GM10266 (cell line): ENCODE measurements around the gene ABCA13.

Experiments used
- DNase-seq: peaks from one replicate; pipeline ENCODE4 v3.0.0; 2012; ENCODE audit errors: extremely low spot score
- CTCF ChIP-seq: IDR thresholded peaks from 2 replicates; pipeline ENCODE4 v1.5.1; 2012; ENCODE audit warnings: mild to moderate bottlenecking, low read depth; ENCODE audit not compliant: control insufficient read depth, insufficient read depth; ENCODE audit errors: missing control alignments

ABCA13 gene

GRCh38 chr7:48259463-48260280 is 88.4 kb downstream of the ABCA13 start:
- DNase-seq, result no peak
- TF ChIP-seq CTCF, result no peak

GRCh38 chr7:48261696-48262095 is 90.4 kb downstream of the ABCA13 start:
- no peak for DNase-seq
- TF ChIP-seq CTCF, result no peak

- DNase-seq, result no peak
- TF ChIP-seq CTCF, result no peak
These were observed 91.5 kb downstream of the ABCA13 start for GRCh38 chr7:48262606-48263310.

- no peak for DNase-seq
- TF ChIP-seq CTCF, result no peak
These were observed 92.0 kb downstream of the ABCA13 start for GRCh38 chr7:48263311-48263650.

- no peak for DNase-seq
- TF ChIP-seq CTCF, result no peak
These were observed 97.8 kb downstream of the ABCA13 start for GRCh38 chr7:48269066-48269465.

- no peak for TF ChIP-seq CTCF
- DNase-seq, result no peak
These were observed 103.4 kb downstream of the ABCA13 start for GRCh38 chr7:48274662-48275061.

- no peak for DNase-seq
- no peak for TF ChIP-seq CTCF
These were observed 108.2 kb downstream of the ABCA13 start for GRCh38 chr7:48279420-48279819.
